Measurements from ENCODE around the gene MAJIN. TPM values are rescaled to one million over a fixed set of nuclear protein-coding genes. Genes with fewer than 3 reads are reported as not detected.

Gene MAJIN
- total RNA-seq, 4 donors from 2014 or later: not detected

GRCh38 chr11:64996710-64997380, 24.9 kb upstream of the MAJIN start, which contains the start of gene BATF2:
Gene BATF2, minus strand, starts transcription at chr11:64996971. Its CDS starts 57 bp downstream, at chr11:64996914.
- peaks cover 0 to 6% (median 0%) of the 10 kb centered on the region in 4 donors for H3K36me3 ChIP-seq
- 23% methylated on average over 8 of the region's 9 CpGs for WGBS
- no peaks in the 10 kb centered on the region for H3K27me3 ChIP-seq
- peak within 1 kb of the TSS; percentile 50 to 55 (median 52) for H3K4me3 ChIP-seq
- intact Hi-C loops (cut with DNase I): no loop called here
- no peaks in the 10 kb centered on the region for H3K9me3 ChIP-seq
- H3K4me1 ChIP-seq: peaks cover 12 to 27% (median 18%) of the 10 kb centered on the region in 4 donors
- H3K27ac ChIP-seq (replicated peaks in 1 of 4): peak within 1 kb of the TSS; percentile 42 to 74 (median 72)
- DNase-seq (ENCODE audit: extremely low spot score): peak; percentile 96
- no peak for TF ChIP-seq EP300 (IDR thresholded peaks at IDR 0.05)
- TF ChIP-seq POLR2AphosphoS5 (IDR thresholded peaks at IDR 0.05): peak; percentile 72 to 73
- no peak for TF ChIP-seq POLR2A (IDR thresholded peaks at IDR 0.05; ENCODE audit: low read depth)
- TF ChIP-seq CTCF (IDR thresholded peaks at IDR 0.05): peak; percentile 30 to 54 (median 52)

DNA sequence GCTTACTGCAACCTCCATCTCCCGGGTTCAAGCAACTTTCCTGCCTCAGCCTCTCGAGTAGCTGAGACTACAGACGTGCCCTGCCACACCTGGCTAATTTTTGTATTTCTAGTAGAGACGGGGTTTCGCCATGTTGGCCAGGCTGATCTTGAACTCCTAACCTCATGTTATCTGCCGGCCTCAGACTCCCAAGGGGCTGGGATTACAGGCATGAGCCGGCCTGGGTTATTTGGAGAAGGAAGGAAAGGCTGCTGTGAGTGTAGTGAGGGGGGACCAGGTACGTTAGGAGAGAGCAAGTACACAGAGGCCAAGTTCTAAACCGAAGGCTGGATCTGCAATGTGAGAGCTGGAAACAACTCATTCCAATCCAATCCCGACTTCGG, 24.4 kb upstream of the MAJIN start:
- DNase-seq (ENCODE audit: extremely low spot score): no peak
- TF ChIP-seq POLR2AphosphoS5 (IDR thresholded peaks at IDR 0.05) (no peak), CTCF (IDR thresholded peaks at IDR 0.05) (no peak), EP300 (IDR thresholded peaks at IDR 0.05) (no peak), POLR2A (IDR thresholded peaks at IDR 0.05; ENCODE audit: low read depth) (no peak)
- Histone ChIP-seq H3K4me3 (peak overlapping the region; percentile 50 to 55 (median 52)), H3K9me3 (no peaks in the 10 kb centered on the region), H3K4me1 (peaks cover 12 to 27% (median 18%) of the 10 kb centered on the region in 4 donors), H3K36me3 (peaks cover 0 to 6% (median 0%) of the 10 kb centered on the region in 4 donors), H3K27ac (replicated peaks in 1 of 4) (peak overlapping the region; percentile 42 to 74 (median 72)), H3K27me3 (no peaks in the 10 kb centered on the region)
- WGBS: 35% methylated on average over 11 of the region's 11 CpGs
- intact Hi-C loops (cut with DNase I): no loop called here

GRCh38 chr11:64994318-64994717, 22.4 kb upstream of the MAJIN start:
- DNase-seq (ENCODE audit: extremely low spot score): no peak
- Histone ChIP-seq H3K27ac (replicated peaks in 1 of 4) (no peak overlapping the region), H3K4me1 (peaks cover 30 to 43% (median 34%) of the 10 kb centered on the region in 4 donors), H3K9me3 (no peaks in the 10 kb centered on the region), H3K4me3 (no peak overlapping the region), H3K36me3 (peaks cover 0 to 6% (median 0%) of the 10 kb centered on the region in 4 donors), H3K27me3 (no peaks in the 10 kb centered on the region)
- TF ChIP-seq POLR2A (IDR thresholded peaks at IDR 0.05; ENCODE audit: low read depth): no peak
- TF ChIP-seq EP300 (IDR thresholded peaks at IDR 0.05): no peak
- no peak for TF ChIP-seq POLR2AphosphoS5 (IDR thresholded peaks at IDR 0.05)
- TF ChIP-seq CTCF (IDR thresholded peaks at IDR 0.05): no peak
- intact Hi-C loops (cut with DNase I): no loop called here
- 82% methylated on average over 5 of the region's 7 CpGs for WGBS

- WGBS: 40% methylated on average over 15 of the region's 15 CpGs
- peak in 1 of 2 donors; percentile 34 for TF ChIP-seq POLR2AphosphoS5 (IDR thresholded peaks at IDR 0.05)
- TF ChIP-seq POLR2A (IDR thresholded peaks at IDR 0.05; ENCODE audit: low read depth): no peak
Observed at GRCh38 chr11:64990222-64990923, 18.5 kb upstream of the MAJIN start.

GRCh38 chr11:64989416-64989815, 17.5 kb upstream of the MAJIN start:
- peak overlapping the region; percentile 24 to 46 (median 30) for H3K4me3 ChIP-seq
- no peaks in the 10 kb centered on the region for H3K9me3 ChIP-seq
- DNase-seq (ENCODE audit: extremely low spot score): no peak
- H3K4me1 ChIP-seq: peaks cover 20 to 23% (median 22%) of the 10 kb centered on the region in 4 donors
- H3K27me3 ChIP-seq: no peaks in the 10 kb centered on the region
- H3K36me3 ChIP-seq: peaks cover 0 to 6% (median 0%) of the 10 kb centered on the region in 4 donors
- TF ChIP-seq POLR2AphosphoS5 (IDR thresholded peaks at IDR 0.05): no peak
- no peak for TF ChIP-seq CTCF (IDR thresholded peaks at IDR 0.05)
- no peak for TF ChIP-seq EP300 (IDR thresholded peaks at IDR 0.05)
- no peak for TF ChIP-seq POLR2A (IDR thresholded peaks at IDR 0.05; ENCODE audit: low read depth)
- peak overlapping the region in 3 of 4 donors; percentile 27 to 57 (median 47) for H3K27ac ChIP-seq (replicated peaks in 1 of 4)
- 65% methylated on average over 4 of the region's 13 CpGs for WGBS
- intact Hi-C loops (cut with DNase I): no loop called here

More at GRCh38 chr11:64990222-64990923, 18.5 kb upstream of the MAJIN start:
- peaks cover 20 to 25% (median 24%) of the 10 kb centered on the region in 4 donors for H3K4me1 ChIP-seq
- peak overlapping the region; percentile 24 to 46 (median 30) for H3K4me3 ChIP-seq
- intact Hi-C loops (cut with DNase I): no loop called here
- peaks cover 0 to 6% (median 0%) of the 10 kb centered on the region in 4 donors for H3K36me3 ChIP-seq
- DNase-seq (ENCODE audit: extremely low spot score): no peak
- H3K27ac ChIP-seq (replicated peaks in 1 of 4): peak overlapping the region in 3 of 4 donors; percentile 5 to 57 (median 47)
- no peaks in the 10 kb centered on the region for H3K27me3 ChIP-seq
- H3K9me3 ChIP-seq: no peaks in the 10 kb centered on the region

Data from esophagus muscularis mucosa (tissue), 4 donors.